GM12872 (cell line): Measurements from ENCODE around the gene SOCS6.

Source experiments
- CTCF ChIP-seq: IDR thresholded peaks from 3 replicates; pipeline ENCODE4 v1.5.1; 2011; ENCODE audit warnings: low read depth, mild to moderate bottlenecking, low read length, moderate library complexity; ENCODE audit not compliant: insufficient read depth

The SOCS6 gene

GRCh38 chr18:70288851-70289328, at the start of gene SOCS6:
Gene SOCS6 (plus strand): TSS chr18:70289045. CDS start chr18:70324669, 35,624 bp downstream.
- TF ChIP-seq CTCF: no peak

GRCh38 chr18:70243131-70243929, 45.5 kb upstream of the SOCS6 start:
- no peak for TF ChIP-seq CTCF

GRCh38 chr18:70246061-70246466, 42.8 kb upstream of the SOCS6 start:
- TF ChIP-seq CTCF: no peak

GRCh38 chr18:70249118-70249517, 39.7 kb upstream of the SOCS6 start:
- no peak for TF ChIP-seq CTCF

GRCh38 chr18:70250781-70251180, 38.1 kb upstream of the SOCS6 start:
- TF ChIP-seq CTCF: no peak

- TF ChIP-seq CTCF: no peak
Measured at GRCh38 chr18:70256184-70256583, 32.7 kb upstream of the SOCS6 start.

- TF ChIP-seq CTCF: no peak
Measured at GRCh38 chr18:70256994-70257393, 31.9 kb upstream of the SOCS6 start.
